ENCODE measurements around the gene VOPP1. TPM values are rescaled to one million over a fixed set of nuclear protein-coding genes. Genes with fewer than 3 reads are reported as not detected.

The VOPP1 gene
- total RNA-seq, 1 experiment from 2014 or later: 113 TPM

DNA sequence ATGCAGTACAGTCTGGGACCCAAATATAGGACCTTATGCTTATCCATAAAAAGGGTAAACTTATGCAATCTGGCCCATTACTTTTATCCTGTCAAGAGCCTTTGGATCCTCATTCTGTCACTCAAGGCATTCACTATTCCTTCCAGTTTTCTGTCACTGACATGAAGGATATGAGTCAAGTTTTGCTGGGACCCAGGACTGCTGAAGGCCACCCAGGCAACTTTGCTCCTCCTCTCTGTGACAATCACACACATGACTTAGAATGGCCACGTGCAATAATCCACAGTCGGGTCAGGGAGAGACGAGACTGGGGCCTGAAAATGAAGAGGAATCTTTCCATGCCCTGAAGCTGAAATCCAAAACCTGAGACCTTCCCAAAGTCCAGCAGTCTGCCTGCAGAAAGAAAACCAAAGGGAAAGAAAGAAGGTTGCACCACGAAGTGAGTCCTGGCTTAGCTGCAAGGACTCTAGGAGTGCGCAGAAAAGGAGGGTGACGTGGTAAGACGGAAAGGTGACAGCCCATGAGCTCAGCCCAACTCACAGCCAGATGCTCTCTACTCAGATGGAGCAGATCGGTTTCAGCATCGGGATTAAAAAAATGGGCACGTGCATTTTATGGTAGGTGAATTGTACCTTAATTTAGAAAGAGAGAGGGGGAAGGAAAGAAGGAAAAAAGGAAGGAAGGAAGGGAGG is 67.2 kb downstream of the VOPP1 start:
- no peak for DNase-seq (ENCODE audit: low read depth)
- in situ Hi-C loops (cut with HindIII; ENCODE audit: low pct_unique_long_range_greater_than_20kb, low sequenced_read_pairs): no loop called here

DNA sequence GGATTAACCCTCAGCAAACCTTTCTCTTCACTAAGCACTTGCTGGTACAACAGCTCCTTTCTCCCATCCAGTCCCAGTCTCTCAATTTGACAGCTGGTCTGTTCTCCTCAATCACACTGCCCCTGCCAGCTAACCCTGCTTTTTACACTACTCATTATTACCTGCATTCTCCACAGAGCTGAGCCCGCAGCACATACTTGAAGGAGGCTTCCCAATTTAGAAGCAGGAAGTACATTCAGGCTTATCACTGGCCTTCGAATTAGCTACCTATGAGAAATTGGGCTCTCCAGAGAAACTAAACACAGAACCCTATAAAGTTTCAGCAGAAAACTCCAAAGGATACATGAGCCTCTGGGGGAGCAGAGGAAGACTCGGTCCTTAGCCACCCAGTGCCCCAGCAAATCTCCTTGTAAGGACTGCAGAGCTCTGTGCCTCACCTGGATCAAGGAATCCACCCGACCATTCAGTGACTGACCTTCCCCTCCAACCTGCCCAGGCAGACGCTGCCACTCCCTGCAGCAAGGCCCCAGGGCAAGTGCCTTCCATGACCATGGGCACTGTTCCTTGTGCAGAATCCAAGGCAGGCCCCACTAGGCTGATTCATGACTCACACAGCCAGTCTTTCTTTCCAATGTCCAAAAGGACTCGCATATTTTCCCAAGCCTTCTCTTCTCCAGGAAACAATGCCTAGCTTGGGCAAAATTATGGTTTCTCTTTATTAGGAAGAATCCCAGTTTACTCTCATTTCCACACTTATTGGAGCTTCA is 68.0 kb downstream of the VOPP1 start:
- no peak for DNase-seq (ENCODE audit: low read depth)
- in situ Hi-C loops (cut with HindIII; ENCODE audit: low pct_unique_long_range_greater_than_20kb, low sequenced_read_pairs): no loop called here

DNA sequence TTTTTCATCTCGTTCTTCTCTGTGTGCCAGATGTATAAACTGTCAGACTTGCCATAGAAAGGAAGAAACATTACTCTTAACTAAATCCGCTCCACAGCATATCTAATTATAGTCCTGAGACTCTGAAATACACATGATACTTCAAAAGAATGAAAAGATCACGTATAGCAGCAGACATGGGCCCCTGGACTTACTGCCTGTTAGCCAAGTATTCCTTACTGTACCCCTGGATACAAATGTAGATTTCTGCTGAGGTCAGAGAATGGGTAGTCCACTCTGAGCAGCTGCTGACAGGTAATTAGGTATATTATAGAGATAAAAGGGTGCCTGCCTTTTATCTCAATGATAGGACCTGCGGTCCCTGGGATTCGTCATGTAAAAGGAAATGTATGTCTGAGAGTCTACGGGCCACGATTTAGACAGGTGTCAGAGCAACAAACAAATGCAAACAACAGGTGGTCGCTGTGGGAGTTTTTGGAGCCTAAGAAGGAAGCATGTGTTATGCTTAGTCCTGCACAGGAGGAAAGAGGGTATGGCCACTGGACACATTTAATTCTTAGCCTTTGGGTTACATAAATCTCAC is 69.4 kb downstream of the VOPP1 start:
- in situ Hi-C loops (cut with HindIII; ENCODE audit: low pct_unique_long_range_greater_than_20kb, low sequenced_read_pairs): no loop called here
- no peak for DNase-seq (ENCODE audit: low read depth)

- DNase-seq (ENCODE audit: low read depth): no peak
- in situ Hi-C loops (cut with HindIII; ENCODE audit: low pct_unique_long_range_greater_than_20kb, low sequenced_read_pairs): no loop called here
Observed at GRCh38 chr7:55502124-55502857, 70.0 kb downstream of the VOPP1 start.

GRCh38 chr7:55501611-55502010 is 70.7 kb downstream of the VOPP1 start:
- in situ Hi-C loops (cut with HindIII; ENCODE audit: low pct_unique_long_range_greater_than_20kb, low sequenced_read_pairs): no loop called here
- DNase-seq (ENCODE audit: low read depth): no peak

DNA sequence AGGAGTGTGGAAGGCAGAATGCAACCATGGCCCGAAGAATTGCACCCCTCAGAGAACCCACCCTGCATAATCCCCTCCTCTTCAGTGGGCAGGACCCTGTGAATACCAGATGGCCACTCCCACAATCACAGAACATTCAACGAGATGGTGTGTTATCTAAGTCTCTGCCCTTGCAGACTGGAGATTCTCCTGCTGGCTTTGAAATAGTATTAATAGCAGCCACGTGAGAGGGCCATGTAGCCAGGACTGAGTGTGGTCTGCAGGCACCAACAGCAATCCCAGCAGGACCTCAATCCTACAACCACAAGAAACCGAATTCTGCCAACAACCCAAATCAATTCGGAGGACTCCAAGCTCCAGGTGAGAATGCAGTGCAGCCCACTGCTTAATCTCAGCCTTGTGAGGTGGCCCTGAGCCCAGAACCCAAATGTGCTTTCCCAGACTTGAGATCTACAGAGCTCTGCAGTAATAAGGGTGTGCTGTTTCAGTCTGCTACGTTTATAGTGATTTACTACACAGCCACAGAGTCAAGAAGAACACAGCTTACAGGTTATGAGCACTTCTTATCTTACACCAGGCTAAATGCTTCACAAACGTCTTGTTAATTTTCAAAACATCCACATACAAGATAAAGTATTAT is 72.1 kb downstream of the VOPP1 start:
- DNase-seq (ENCODE audit: low read depth): no peak
- in situ Hi-C loops (cut with HindIII; ENCODE audit: low pct_unique_long_range_greater_than_20kb, low sequenced_read_pairs): no loop called here

- DNase-seq (ENCODE audit: low read depth): no peak
- in situ Hi-C loops (cut with HindIII; ENCODE audit: low pct_unique_long_range_greater_than_20kb, low sequenced_read_pairs): no loop called here
Observed at GRCh38 chr7:55499591-55499990, 72.7 kb downstream of the VOPP1 start.

DNA sequence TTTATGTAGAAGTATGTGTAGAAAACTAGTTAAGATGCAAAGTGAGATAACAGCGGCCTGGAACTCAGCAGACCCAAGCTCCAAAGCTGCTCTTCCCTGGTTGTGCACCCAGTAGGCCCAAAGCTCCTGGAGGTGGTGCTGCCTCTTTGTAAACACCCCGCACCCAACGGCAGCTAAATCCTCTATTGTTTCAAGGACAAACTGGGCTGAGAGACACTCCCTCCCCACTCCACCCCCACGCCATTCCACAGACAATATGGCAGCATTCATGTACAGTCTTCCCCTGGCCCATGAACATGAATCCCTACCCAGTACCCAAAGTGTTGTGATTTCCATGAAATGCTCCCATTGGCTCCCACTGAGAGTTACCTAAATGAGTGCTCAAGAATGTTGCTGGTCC is 73.5 kb downstream of the VOPP1 start:
- in situ Hi-C loops (cut with HindIII; ENCODE audit: low pct_unique_long_range_greater_than_20kb, low sequenced_read_pairs): no loop called here
- no peak for DNase-seq (ENCODE audit: low read depth)

- no peak for DNase-seq (ENCODE audit: low read depth)
- in situ Hi-C loops (cut with HindIII; ENCODE audit: low pct_unique_long_range_greater_than_20kb, low sequenced_read_pairs): no loop called here
Observed at GRCh38 chr7:55498142-55498541, 74.2 kb downstream of the VOPP1 start.

- in situ Hi-C loops (cut with HindIII; ENCODE audit: low pct_unique_long_range_greater_than_20kb, low sequenced_read_pairs): no loop called here
- no peak for DNase-seq (ENCODE audit: low read depth)
Observed at GRCh38 chr7:55497521-55497920, 74.8 kb downstream of the VOPP1 start.

- no peak for DNase-seq (ENCODE audit: low read depth)
- in situ Hi-C loops (cut with HindIII; ENCODE audit: low pct_unique_long_range_greater_than_20kb, low sequenced_read_pairs): no loop called here
Observed at GRCh38 chr7:55496906-55497305, 75.4 kb downstream of the VOPP1 start.

GRCh38 chr7:55494951-55495350 is 77.4 kb downstream of the VOPP1 start:
- in situ Hi-C loops (cut with HindIII; ENCODE audit: low pct_unique_long_range_greater_than_20kb, low sequenced_read_pairs): no loop called here
- DNase-seq (ENCODE audit: low read depth): no peak

DNA sequence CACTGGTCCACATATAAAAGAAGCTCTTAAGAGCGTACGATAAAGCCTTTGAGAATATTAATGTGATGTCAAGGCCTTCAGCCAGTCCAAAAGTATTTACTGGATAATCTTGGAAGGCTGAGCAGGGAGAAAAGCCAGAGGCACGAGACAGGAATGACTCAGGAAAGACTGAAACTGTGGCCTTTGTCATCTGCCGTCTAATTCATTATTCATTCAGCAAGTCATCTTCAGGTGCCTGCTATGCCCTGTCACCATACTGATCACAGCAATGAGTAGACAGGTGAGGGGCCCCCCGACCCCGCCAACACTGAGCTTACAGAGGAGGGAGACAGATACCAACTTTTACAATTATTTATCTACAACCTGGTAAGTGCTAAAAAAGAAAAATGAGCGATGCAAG is 78.9 kb downstream of the VOPP1 start:
- in situ Hi-C loops (cut with HindIII; ENCODE audit: low pct_unique_long_range_greater_than_20kb, low sequenced_read_pairs): no loop called here
- DNase-seq (ENCODE audit: low read depth): peak; percentile 56

GRCh38 chr7:55491346-55491745 is 81.0 kb downstream of the VOPP1 start:
- in situ Hi-C loops (cut with HindIII; ENCODE audit: low pct_unique_long_range_greater_than_20kb, low sequenced_read_pairs): no loop called here
- DNase-seq (ENCODE audit: low read depth): no peak

- DNase-seq (ENCODE audit: low read depth): no peak
- in situ Hi-C loops (cut with HindIII; ENCODE audit: low pct_unique_long_range_greater_than_20kb, low sequenced_read_pairs): no loop called here
Observed at GRCh38 chr7:55490099-55490498, 82.2 kb downstream of the VOPP1 start.

DNA sequence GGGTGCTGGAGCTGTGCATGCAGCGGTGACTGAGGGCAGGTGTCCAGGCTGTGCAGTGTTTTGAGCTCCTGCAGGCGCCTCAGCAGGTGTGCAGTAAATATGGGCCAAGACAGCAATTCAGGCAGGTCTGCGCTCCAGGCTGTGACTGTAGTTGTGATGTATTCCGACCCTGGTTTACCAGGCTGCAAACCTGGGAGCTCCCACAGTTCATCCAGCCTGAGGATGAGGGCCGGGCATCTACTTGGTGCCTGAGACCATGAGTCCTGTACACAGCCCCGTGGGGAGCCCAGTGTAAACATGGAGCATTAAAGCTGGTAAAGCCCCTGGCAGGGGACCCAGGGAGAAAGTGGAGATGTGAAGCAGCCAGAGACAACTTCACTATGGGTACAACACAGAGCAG is 82.8 kb downstream of the VOPP1 start:
- in situ Hi-C loops (cut with HindIII; ENCODE audit: low pct_unique_long_range_greater_than_20kb, low sequenced_read_pairs): no loop called here
- no peak for DNase-seq (ENCODE audit: low read depth)

DNA sequence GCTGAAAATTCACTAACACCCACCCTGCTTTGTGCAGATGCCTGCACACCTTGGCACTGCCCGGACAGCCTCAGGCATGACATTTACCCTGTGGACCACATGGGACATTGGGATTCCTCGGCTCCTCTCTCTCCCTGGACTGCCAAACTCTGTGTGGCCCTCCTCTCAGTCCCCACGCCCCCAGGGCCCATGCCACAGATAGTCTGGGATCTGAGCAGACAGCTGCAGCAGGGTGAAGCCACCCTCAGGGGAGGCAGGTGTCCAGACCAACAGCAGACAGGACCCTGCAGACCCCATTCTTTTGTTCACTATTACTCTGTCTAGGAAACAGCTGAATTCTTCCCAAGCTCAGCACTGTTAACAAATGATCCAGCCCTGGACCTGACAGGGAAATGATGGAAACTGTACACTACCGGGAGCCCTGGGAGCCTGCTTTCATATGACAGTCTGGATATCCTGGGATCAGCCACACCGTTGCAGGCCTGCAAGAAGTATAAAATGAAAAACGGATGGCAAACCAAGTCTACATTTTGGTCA is 83.4 kb downstream of the VOPP1 start:
- in situ Hi-C loops (cut with HindIII; ENCODE audit: low pct_unique_long_range_greater_than_20kb, low sequenced_read_pairs): no loop called here
- no peak for DNase-seq (ENCODE audit: low read depth)

DNA sequence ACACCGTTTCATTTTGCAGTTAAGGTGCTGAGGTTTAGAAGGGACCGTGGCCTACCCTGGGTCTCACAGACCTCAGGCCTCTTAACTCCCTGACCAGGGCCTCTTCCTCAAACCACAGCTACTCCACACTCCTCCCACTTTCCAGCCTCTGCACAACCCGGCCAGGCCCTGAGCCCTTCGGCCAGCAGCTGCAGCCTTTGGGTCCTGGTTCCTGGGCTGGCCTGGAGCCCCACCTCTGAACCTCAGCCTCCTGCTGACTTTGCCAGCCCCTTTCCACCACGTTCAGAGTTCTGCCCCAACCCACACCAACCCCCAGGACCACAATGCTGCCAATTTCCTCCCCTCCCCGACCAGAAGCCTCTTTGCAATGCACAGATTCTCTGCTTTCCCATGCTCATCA is 84.1 kb downstream of the VOPP1 start:
- in situ Hi-C loops (cut with HindIII; ENCODE audit: low pct_unique_long_range_greater_than_20kb, low sequenced_read_pairs): no loop called here
- no peak for DNase-seq (ENCODE audit: low read depth)
